AG04449 (cell line): Measurements from ENCODE around the gene INSIG2.

Source experiments
- CTCF ChIA-PET: fragments of 350-600 bp; formaldehyde crosslinking; extraction: SDS; loops from one replicate; lab custom pipeline; 2021; ENCODE audit warnings: antibody characterized with exemption; lab: Yijun Ruan, JAX
- POLR2A ChIA-PET: fragments of 400-600, 350-600 bp; formaldehyde crosslinking; extraction: SDS; loops from one replicate; lab custom pipeline; 2020; ENCODE audit warnings: antibody characterized with exemption, inconsistent platforms; lab: Yijun Ruan, JAX
- DNase-seq: peaks from one replicate; pipeline ENCODE4 v3.0.0-alpha.2; 2010; ENCODE audit warnings: low read depth, low spot score
- H3K4me3 ChIP-seq: 2 replicates; pipeline ENCODE4 v1.5.1; 2011; ENCODE audit warnings: low read depth, mild to moderate bottlenecking, control low read depth, low read length
- CTCF ChIP-seq: IDR thresholded peaks from one replicate; pipeline ENCODE4 v1.5.1; 2011; ENCODE audit warnings: mild to moderate bottlenecking, moderate library complexity, low read length, control low read depth, inconsistent platforms; ENCODE audit not compliant: insufficient read depth; ENCODE audit errors: missing control alignments

Gene INSIG2

GRCh38 chr2:118088051-118089024, at the start of gene INSIG2:
INSIG2 (plus strand) TSS chr2:118088471; CDS start chr2:118096557, 8,086 bp downstream.
- ChIA-PET CTCF (interaction anchor here (0.9 to 3.2 kb wide), 7 partner anchors 10 to 273 kb away, joined by 3 to 13 read pairs (median 4); partner anchors contain the start of gene DDX18), POLR2A (interaction anchor here (0.7 to 1.1 kb wide), 3 partner anchors 9 to 789 kb away, joined by 3 to 5 read pairs (median 4); no protein-coding TSS in a partner anchor)
- H3K4me3 ChIP-seq = peak within 1 kb of the TSS; percentile 92
- peak; percentile 73 for DNase-seq
- TF ChIP-seq CTCF = peak; percentile 8

GRCh38 chr2:118040891-118041290, 47.4 kb upstream of the INSIG2 start:
- DNase-seq = no peak
- CTCF ChIA-PET = interaction anchor here (1.2 to 2.8 kb wide), 5 partner anchors 8 to 38 kb away, joined by 3 to 14 read pairs (median 5); partner anchors contain the start of gene CCDC93

GRCh38 chr2:118044103-118044716, 44.1 kb upstream of the INSIG2 start:
- no peak for TF ChIP-seq CTCF
- DNase-seq = no peak
- ChIA-PET POLR2A (no interaction called here), CTCF (interaction anchor here (1.0 to 10.3 kb wide), 2 partner anchors 9 to 18 kb away, joined by 3 to 235 read pairs; no protein-coding TSS in a partner anchor)
- H3K4me3 ChIP-seq = no peak overlapping the region

More at GRCh38 chr2:118040891-118041290, 47.4 kb upstream of the INSIG2 start:
- TF ChIP-seq CTCF = no peak
- H3K4me3 ChIP-seq = no peak overlapping the region
- POLR2A ChIA-PET = no interaction called here

- ChIA-PET CTCF (interaction anchor here (1.0 to 10.3 kb wide), 2 partner anchors 9 to 17 kb away, joined by 3 to 235 read pairs; no protein-coding TSS in a partner anchor), POLR2A (no interaction called here)
These were observed 43.4 kb upstream of the INSIG2 start for GRCh38 chr2:118044854-118045253.

GRCh38 chr2:118045286-118045685, 43.0 kb upstream of the INSIG2 start:
- CTCF ChIA-PET = interaction anchor here (0.8 to 10.3 kb wide), 12 partner anchors 9 to 818 kb away, joined by 3 to 235 read pairs (median 8); no protein-coding TSS in a partner anchor

More at GRCh38 chr2:118044854-118045253, 43.4 kb upstream of the INSIG2 start:
- DNase-seq = no peak
- H3K4me3 ChIP-seq = no peak overlapping the region
- TF ChIP-seq CTCF = no peak

More at GRCh38 chr2:118045286-118045685, 43.0 kb upstream of the INSIG2 start:
- DNase-seq = no peak
- TF ChIP-seq CTCF = no peak
- POLR2A ChIA-PET = no interaction called here
- H3K4me3 ChIP-seq = no peak overlapping the region
